Measurements from ENCODE around the gene RNMT.

RNMT gene

DNA sequence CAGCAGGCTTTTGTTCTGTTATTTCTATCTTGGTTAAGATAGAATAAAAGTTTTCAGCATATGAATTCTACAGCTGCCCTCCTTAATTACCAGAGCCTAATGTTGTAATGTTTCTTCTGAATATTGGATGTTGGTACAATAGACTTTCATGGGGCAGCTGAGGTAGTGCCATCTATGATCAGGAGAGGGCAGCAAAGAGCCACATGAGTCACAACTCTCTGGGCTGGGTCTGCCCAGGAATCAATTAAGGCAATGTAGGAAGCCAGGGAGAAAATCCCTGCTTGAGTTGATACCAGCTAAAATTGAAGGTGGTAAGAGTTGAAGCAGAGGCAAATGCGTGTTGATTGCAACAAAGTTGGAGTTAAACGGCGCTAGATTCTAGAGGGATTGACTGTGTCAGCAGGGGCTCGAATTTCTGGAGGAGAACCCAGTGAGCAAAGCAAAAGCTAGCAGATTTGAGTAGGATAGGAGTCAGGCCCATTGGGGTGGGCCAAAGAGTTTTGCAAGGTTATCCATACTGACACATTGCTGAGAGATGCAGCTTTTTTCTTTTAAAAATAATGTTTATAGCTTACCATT lies 86.9 kb downstream of the RNMT start:
- DNase-seq: peak; percentile 79
